ENCODE data around the gene NUDT6.
"Not testable (repeated sequence)": the region's sequence is repeated elsewhere in the genome, so short reads cannot be mapped to it uniquely, and the experiment has no call there.

The NUDT6 gene

GRCh38 chr4:122921971-122922876 is at the start of gene NUDT6:
NUDT6 (minus strand) TSS chr4:122922597; CDS start chr4:122922572, 25 bp downstream.
- DNase-seq (ENCODE audit: low spot score): peak; percentile 73

- DNase-seq (ENCODE audit: low spot score): no peak
These were observed 45.9 kb upstream of the NUDT6 start for GRCh38 chr4:122968227-122968812.

- no peak for DNase-seq (ENCODE audit: low spot score)
These were observed 44.8 kb upstream of the NUDT6 start for GRCh38 chr4:122967231-122967630.

GRCh38 chr4:122966201-122966600 is 43.8 kb upstream of the NUDT6 start:
- no peak for DNase-seq (ENCODE audit: low spot score)

- DNase-seq (ENCODE audit: low spot score): peak; percentile 8
These were observed 40.8 kb upstream of the NUDT6 start for GRCh38 chr4:122963216-122963615.

- no peak for DNase-seq (ENCODE audit: low spot score)
These were observed 38.2 kb upstream of the NUDT6 start for GRCh38 chr4:122960611-122961000.

- DNase-seq (ENCODE audit: low spot score): no peak
These were observed 37.7 kb upstream of the NUDT6 start for GRCh38 chr4:122959981-122960610.

- no peak for DNase-seq (ENCODE audit: low spot score)
These were observed 37.0 kb upstream of the NUDT6 start for GRCh38 chr4:122959441-122959840.

GRCh38 chr4:122958505-122958904 is 36.1 kb upstream of the NUDT6 start:
- DNase-seq (ENCODE audit: low spot score): no peak

GRCh38 chr4:122953924-122954323 is 31.5 kb upstream of the NUDT6 start:
- DNase-seq (ENCODE audit: low spot score): no peak

- DNase-seq (ENCODE audit: low spot score): no peak
These were observed 29.6 kb upstream of the NUDT6 start for GRCh38 chr4:122952028-122952427.

GRCh38 chr4:122948671-122949070 is 26.3 kb upstream of the NUDT6 start:
- no peak for DNase-seq (ENCODE audit: low spot score)

GRCh38 chr4:122946142-122946541 is 23.7 kb upstream of the NUDT6 start:
- DNase-seq (ENCODE audit: low spot score): no peak

GRCh38 chr4:122945136-122945535 is 22.7 kb upstream of the NUDT6 start:
- DNase-seq (ENCODE audit: low spot score): not testable (repeated sequence)

GRCh38 chr4:122932763-122933162 is 10.4 kb upstream of the NUDT6 start:
- no peak for DNase-seq (ENCODE audit: low spot score)

- peak; percentile 9 for DNase-seq (ENCODE audit: low spot score)
These were observed 8.5 kb upstream of the NUDT6 start for GRCh38 chr4:122930862-122931261.

- DNase-seq (ENCODE audit: low spot score): no peak
These were observed 6.5 kb upstream of the NUDT6 start for GRCh38 chr4:122928930-122929329.

GRCh38 chr4:122922877-122923511 is 597 bp upstream of the NUDT6 start:
- DNase-seq (ENCODE audit: low spot score): peak; percentile 89

- no peak for DNase-seq (ENCODE audit: low spot score)
These were observed 1.1 kb downstream of the NUDT6 start for GRCh38 chr4:122921300-122921699.

- DNase-seq (ENCODE audit: low spot score): no peak
These were observed 1.9 kb downstream of the NUDT6 start for GRCh38 chr4:122920473-122920872.

GRCh38 chr4:122917731-122918130 is 4.7 kb downstream of the NUDT6 start:
- no peak for DNase-seq (ENCODE audit: low spot score)

- DNase-seq (ENCODE audit: low spot score): peak; percentile 38
These were observed 7.5 kb downstream of the NUDT6 start for GRCh38 chr4:122914938-122915337.

Data from AG08396 (cell line).